K562 (cell line): ENCODE measurements around the gene ADGRA3.

Experiments used
- CEBPB ChIP-seq: fragments of 450-650 bp; IDR thresholded peaks from 2 replicates; pipeline ENCODE4 v1.6.1; 2016; ENCODE audit warnings: missing genetic modification characterization, missing compliant biosample characterization
- CTCF ChIP-seq, 3 experiments: IDR thresholded peaks in 2 of 3; conservative IDR thresholded peaks in 1 of 3; 2 replicates each; pipeline ENCODE4 v1.5.1; 2011 to 2012; ENCODE audit warnings: low read length in 3 of 3, mild to moderate bottlenecking in 3 of 3, control low read depth in 2 of 3, improper control_type of control experiment in 1 of 3, inconsistent platforms in 1 of 3, low read depth in 1 of 3, mixed read lengths in 1 of 3, moderate library complexity in 1 of 3; ENCODE audit not compliant: insufficient read depth in 2 of 3
- FOXM1 ChIP-seq, 2 experiments: fragments of 450-650 bp in 1 of 2; sonication (generic) in 1 of 2; formaldehyde crosslinking in 1 of 2; IDR thresholded peaks; 2 replicates each; pipeline versions ENCODE4 v1.6.1 to v1.9.0; 2017 to 2022; ENCODE audit warnings: low read depth in 2 of 2, mild to moderate bottlenecking in 2 of 2, missing genetic modification reagents in 1 of 2, moderate library complexity in 1 of 2
- FOXP1 ChIP-seq: sonication (generic); formaldehyde crosslinking; IDR thresholded peaks from 2 replicates; pipeline ENCODE4 v1.8.0; 2022; ENCODE audit warnings: mild to moderate bottlenecking, missing genetic modification reagents
- HCFC1 ChIP-seq: IDR thresholded peaks from 2 replicates; pipeline ENCODE4 v1.6.1; 2012; ENCODE audit warnings: low read depth, low read length, improper control_type of control experiment
- PHF21A ChIP-seq: fragments of 450-650 bp; IDR thresholded peaks from 2 replicates; pipeline ENCODE4 v1.6.1; 2017; ENCODE audit warnings: low read depth, borderline replicate concordance
- SMC3 ChIP-seq: conservative IDR thresholded peaks from 2 replicates; pipeline ENCODE4 v1.6.1; 2011; ENCODE audit warnings: low read depth, low read length, improper control_type of control experiment; ENCODE audit not compliant: insufficient read depth
- ZFPM2 ChIP-seq: fragments of 250-450 bp; sonication (Bioruptor Pico); IDR thresholded peaks from 2 replicates; pipeline ENCODE4 v1.5.1; 2022; ENCODE audit warnings: mild to moderate bottlenecking
- ZNF232 ChIP-seq: sonication (generic); formaldehyde crosslinking; IDR thresholded peaks from 2 replicates; pipeline ENCODE4 v1.8.0; 2022; ENCODE audit warnings: mild to moderate bottlenecking, missing genetic modification reagents
- TF ChIP-seq, protein P1 (sequence below): sonication (generic); formaldehyde crosslinking; IDR thresholded peaks from 2 replicates; pipeline ENCODE4 v1.8.0; 2022; ENCODE audit warnings: missing genetic modification reagents, mild to moderate bottlenecking, borderline replicate concordance
- TF ChIP-seq, protein P2 (sequence below): sonication (generic); formaldehyde crosslinking; IDR thresholded peaks from 2 replicates; pipeline ENCODE4 v1.8.0; 2022; ENCODE audit warnings: missing genetic modification reagents, mild to moderate bottlenecking, borderline replicate concordance
- TF ChIP-seq, protein P3 (sequence below): sonication (generic); formaldehyde crosslinking; IDR thresholded peaks from 2 replicates; pipeline ENCODE4 v1.8.0; 2023; ENCODE audit warnings: mild to moderate bottlenecking, missing genetic modification reagents

GRCh38 chr4:22512306-22512705 lies 3.6 kb downstream of the ADGRA3 start:
- TF ChIP-seq CTCF (IDR thresholded peaks at IDR 0.05 in 2 of 3, conservative IDR thresholded peaks at IDR 0.05 in 1 of 3; ENCODE audit: insufficient read depth in 2 of 3, low read depth in 1 of 3, low read length in 3 of 3) (no peak), ZNF232 (CRISPR knock-in tag) (no peak), ZFPM2 (CRISPR knock-in tag) (no peak), FOXP1 (CRISPR knock-in tag) (no peak), CEBPB (no peak), PHF21A (no peak), SMC3 (no peak), FOXM1 (IDR thresholded peaks at IDR 0.05; ENCODE audit: low read depth) (no peak), FOXM1 (CRISPR knock-in tag; IDR thresholded peaks at IDR 0.05; ENCODE audit: low read depth) (no peak), HCFC1 (no peak)
- TF ChIP-seq, protein P1, sequence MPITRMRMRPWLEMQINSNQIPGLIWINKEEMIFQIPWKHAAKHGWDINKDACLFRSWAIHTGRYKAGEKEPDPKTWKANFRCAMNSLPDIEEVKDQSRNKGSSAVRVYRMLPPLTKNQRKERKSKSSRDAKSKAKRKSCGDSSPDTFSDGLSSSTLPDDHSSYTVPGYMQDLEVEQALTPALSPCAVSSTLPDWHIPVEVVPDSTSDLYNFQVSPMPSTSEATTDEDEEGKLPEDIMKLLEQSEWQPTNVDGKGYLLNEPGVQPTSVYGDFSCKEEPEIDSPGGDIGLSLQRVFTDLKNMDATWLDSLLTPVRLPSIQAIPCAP (CRISPR knock-in tag) = no peak
- TF ChIP-seq, protein P2, sequence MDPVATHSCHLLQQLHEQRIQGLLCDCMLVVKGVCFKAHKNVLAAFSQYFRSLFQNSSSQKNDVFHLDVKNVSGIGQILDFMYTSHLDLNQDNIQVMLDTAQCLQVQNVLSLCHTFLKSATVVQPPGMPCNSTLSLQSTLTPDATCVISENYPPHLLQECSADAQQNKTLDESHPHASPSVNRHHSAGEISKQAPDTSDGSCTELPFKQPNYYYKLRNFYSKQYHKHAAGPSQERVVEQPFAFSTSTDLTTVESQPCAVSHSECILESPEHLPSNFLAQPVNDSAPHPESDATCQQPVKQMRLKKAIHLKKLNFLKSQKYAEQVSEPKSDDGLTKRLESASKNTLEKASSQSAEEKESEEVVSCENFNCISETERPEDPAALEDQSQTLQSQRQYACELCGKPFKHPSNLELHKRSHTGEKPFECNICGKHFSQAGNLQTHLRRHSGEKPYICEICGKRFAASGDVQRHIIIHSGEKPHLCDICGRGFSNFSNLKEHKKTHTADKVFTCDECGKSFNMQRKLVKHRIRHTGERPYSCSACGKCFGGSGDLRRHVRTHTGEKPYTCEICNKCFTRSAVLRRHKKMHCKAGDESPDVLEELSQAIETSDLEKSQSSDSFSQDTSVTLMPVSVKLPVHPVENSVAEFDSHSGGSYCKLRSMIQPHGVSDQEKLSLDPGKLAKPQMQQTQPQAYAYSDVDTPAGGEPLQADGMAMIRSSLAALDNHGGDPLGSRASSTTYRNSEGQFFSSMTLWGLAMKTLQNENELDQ (CRISPR knock-in tag) = no peak
- TF ChIP-seq, protein P3, sequence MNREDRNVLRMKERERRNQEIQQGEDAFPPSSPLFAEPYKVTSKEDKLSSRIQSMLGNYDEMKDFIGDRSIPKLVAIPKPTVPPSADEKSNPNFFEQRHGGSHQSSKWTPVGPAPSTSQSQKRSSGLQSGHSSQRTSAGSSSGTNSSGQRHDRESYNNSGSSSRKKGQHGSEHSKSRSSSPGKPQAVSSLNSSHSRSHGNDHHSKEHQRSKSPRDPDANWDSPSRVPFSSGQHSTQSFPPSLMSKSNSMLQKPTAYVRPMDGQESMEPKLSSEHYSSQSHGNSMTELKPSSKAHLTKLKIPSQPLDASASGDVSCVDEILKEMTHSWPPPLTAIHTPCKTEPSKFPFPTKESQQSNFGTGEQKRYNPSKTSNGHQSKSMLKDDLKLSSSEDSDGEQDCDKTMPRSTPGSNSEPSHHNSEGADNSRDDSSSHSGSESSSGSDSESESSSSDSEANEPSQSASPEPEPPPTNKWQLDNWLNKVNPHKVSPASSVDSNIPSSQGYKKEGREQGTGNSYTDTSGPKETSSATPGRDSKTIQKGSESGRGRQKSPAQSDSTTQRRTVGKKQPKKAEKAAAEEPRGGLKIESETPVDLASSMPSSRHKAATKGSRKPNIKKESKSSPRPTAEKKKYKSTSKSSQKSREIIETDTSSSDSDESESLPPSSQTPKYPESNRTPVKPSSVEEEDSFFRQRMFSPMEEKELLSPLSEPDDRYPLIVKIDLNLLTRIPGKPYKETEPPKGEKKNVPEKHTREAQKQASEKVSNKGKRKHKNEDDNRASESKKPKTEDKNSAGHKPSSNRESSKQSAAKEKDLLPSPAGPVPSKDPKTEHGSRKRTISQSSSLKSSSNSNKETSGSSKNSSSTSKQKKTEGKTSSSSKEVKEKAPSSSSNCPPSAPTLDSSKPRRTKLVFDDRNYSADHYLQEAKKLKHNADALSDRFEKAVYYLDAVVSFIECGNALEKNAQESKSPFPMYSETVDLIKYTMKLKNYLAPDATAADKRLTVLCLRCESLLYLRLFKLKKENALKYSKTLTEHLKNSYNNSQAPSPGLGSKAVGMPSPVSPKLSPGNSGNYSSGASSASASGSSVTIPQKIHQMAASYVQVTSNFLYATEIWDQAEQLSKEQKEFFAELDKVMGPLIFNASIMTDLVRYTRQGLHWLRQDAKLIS (CRISPR knock-in tag) = no peak
